OCI-LY7 (cell line): ENCODE results near the gene DNAJB7. TPM values are rescaled to one million over a fixed set of nuclear protein-coding genes. Genes with fewer than 3 reads are reported as not detected.

Experiments
- BruUV-seq: library from RNA; stranded (reverse); fragments of 400-500 nt; replicated peaks from 2 replicates; lab custom pipeline; 2021; lab: Mats Ljungman, UMichigan
- CTCF ChIA-PET: fragments of 300-600 bp; sonication (Branson Sonifier 250); formaldehyde crosslinking; loops from one replicate; lab custom pipeline; 2022; ENCODE audit warnings: antibody characterized with exemption; ENCODE audit not compliant: unreplicated experiment; lab: Charles Lee
- POLR2A ChIA-PET: fragments of 300-600 bp; sonication (Branson Sonifier 250); formaldehyde crosslinking; loops from one replicate; lab custom pipeline; 2022; ENCODE audit warnings: antibody characterized with exemption; lab: Charles Lee
- DNase-seq: peaks from one replicate; pipeline ENCODE4 v3.0.0-alpha.2; 2015; ENCODE audit warnings: low spot score
- H2AFZ ChIP-seq: fragments of 200-600 bp; sonication (generic), shearing (Covaris generic); 2 replicates; pipeline ENCODE4 v1.6.1; 2014; ENCODE audit warnings: mild to moderate bottlenecking, antibody characterized with exemption, low read length, moderate library complexity
- H3K27ac ChIP-seq: fragments of 200-600 bp; sonication (generic); 2 replicates; pipeline ENCODE4 v1.5.1; 2014; ENCODE audit warnings: mixed run types, low read depth, mild to moderate bottlenecking, moderate library complexity, low read length, inconsistent platforms; ENCODE audit not compliant: poor library complexity, severe bottlenecking
- H3K36me3 ChIP-seq: fragments of 200-600 bp; sonication (generic); 2 replicates; pipeline ENCODE4 v1.6.1; 2014; ENCODE audit warnings: mild to moderate bottlenecking, antibody characterized with exemption, low read length, moderate library complexity, mixed read lengths; ENCODE audit not compliant: insufficient read depth
- H3K4me1 ChIP-seq: fragments of 200-600 bp; sonication (generic); 2 replicates; pipeline ENCODE4 v1.5.1; 2014; ENCODE audit warnings: mild to moderate bottlenecking, low read length; ENCODE audit not compliant: insufficient read depth, poor library complexity, severe bottlenecking
- H3K4me2 ChIP-seq: fragments of 200-600 bp; sonication (generic); 2 replicates; pipeline ENCODE4 v1.6.1; 2014; ENCODE audit warnings: mild to moderate bottlenecking, low read length
- H3K4me3 ChIP-seq: fragments of 200-600 bp; sonication (generic); 2 replicates; pipeline ENCODE4 v1.5.1; 2014; ENCODE audit warnings: mild to moderate bottlenecking, low read depth, low read length; ENCODE audit not compliant: poor library complexity, severe bottlenecking
- H3K79me2 ChIP-seq: fragments of 200-600 bp; sonication (generic); 2 replicates; pipeline ENCODE4 v1.6.1; 2016; ENCODE audit warnings: low read depth, mild to moderate bottlenecking, low read length, moderate library complexity, mixed read lengths; ENCODE audit not compliant: insufficient read depth
- H3K9me2 ChIP-seq: fragments of 200-600 bp; sonication (generic); 2 replicates; pipeline ENCODE4 v1.6.1; 2016; ENCODE audit warnings: mild to moderate bottlenecking, low read length, mixed read lengths; ENCODE audit not compliant: insufficient read depth
- H3K9me3 ChIP-seq: fragments of 200-600 bp; sonication (generic); 2 replicates; pipeline ENCODE4 v1.6.1; 2014; ENCODE audit warnings: mild to moderate bottlenecking, mixed run types, low read length, mixed read lengths
- H4K20me1 ChIP-seq: fragments of 200-600 bp; sonication (generic); 2 replicates; pipeline ENCODE4 v1.6.1; 2014; ENCODE audit warnings: mild to moderate bottlenecking, antibody characterized with exemption, low read length, moderate library complexity, mixed read lengths; ENCODE audit not compliant: insufficient read depth
- EZH2phosphoT487 ChIP-seq: fragments of 200-600 bp; sonication (generic); IDR thresholded peaks from 2 replicates; pipeline ENCODE4 v1.6.1; 2018; ENCODE audit warnings: low read depth, borderline replicate concordance, mild to moderate bottlenecking, mixed run types, antibody characterized with exemption, low read length, moderate library complexity, mixed read lengths
- intact Hi-C: fragments of 100-400 bp; cut with micrococcal nuclease; formaldehyde crosslinking; loops from one replicate; pipeline ENCODE4 v1.10.0; 2022; ENCODE audit not compliant: unreplicated experiment
- total RNA-seq, 2 experiments: library from RNA; depleted of rRNA in 1 of 2; stranded (reverse); fragments of >200 nt in 1 of 2; shearing (Covaris generic) in 1 of 2; gene quantifications; 2 replicates each; pipeline ENCODE4 v1.2.3, GENCODE V29; 2014 to 2022
- TF ChIP-seq, protein P1 (sequence below): fragments of 200-600 bp; sonication (generic); conservative IDR thresholded peaks from 2 replicates; pipeline ENCODE4 v1.5.1; 2014; ENCODE audit warnings: mild to moderate bottlenecking, antibody characterized with exemption, low read length, moderate library complexity, mixed read lengths

The DNAJB7 gene
- total RNA-seq, 2 experiments from 2014 or later, result not detected

DNA sequence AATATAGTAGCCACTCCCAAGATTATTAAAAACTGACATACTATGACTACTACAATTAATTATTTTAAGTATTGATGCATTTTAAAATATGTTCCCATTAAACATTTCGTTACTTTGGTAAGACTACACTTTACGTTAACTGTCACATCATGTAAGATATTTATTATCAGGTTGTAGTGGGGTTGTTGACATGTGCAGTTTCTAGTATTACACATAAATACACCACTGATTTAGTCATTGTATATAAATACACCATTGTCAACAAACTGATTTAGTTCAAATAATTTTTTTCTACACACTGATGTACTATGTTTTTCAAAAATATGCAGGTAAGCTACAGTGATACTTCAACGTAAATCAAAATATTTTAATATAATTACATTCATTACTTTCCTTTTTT is 17.0 kb downstream of the DNAJB7 start:
- TF ChIP-seq EZH2phosphoT487, result no peak
- TF ChIP-seq, protein P1, sequence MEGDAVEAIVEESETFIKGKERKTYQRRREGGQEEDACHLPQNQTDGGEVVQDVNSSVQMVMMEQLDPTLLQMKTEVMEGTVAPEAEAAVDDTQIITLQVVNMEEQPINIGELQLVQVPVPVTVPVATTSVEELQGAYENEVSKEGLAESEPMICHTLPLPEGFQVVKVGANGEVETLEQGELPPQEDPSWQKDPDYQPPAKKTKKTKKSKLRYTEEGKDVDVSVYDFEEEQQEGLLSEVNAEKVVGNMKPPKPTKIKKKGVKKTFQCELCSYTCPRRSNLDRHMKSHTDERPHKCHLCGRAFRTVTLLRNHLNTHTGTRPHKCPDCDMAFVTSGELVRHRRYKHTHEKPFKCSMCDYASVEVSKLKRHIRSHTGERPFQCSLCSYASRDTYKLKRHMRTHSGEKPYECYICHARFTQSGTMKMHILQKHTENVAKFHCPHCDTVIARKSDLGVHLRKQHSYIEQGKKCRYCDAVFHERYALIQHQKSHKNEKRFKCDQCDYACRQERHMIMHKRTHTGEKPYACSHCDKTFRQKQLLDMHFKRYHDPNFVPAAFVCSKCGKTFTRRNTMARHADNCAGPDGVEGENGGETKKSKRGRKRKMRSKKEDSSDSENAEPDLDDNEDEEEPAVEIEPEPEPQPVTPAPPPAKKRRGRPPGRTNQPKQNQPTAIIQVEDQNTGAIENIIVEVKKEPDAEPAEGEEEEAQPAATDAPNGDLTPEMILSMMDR, result no peak
- Histone ChIP-seq H3K36me3 (peaks cover 99% of the 10 kb centered on the region), H3K9me3 (no peaks in the 10 kb centered on the region), H4K20me1 (no peaks in the 10 kb centered on the region), H3K4me3 (no peak overlapping the region), H3K9me2 (no peaks in the 10 kb centered on the region), H3K4me2 (no peak overlapping the region), H3K79me2 (peaks cover 41% of the 10 kb centered on the region), H3K4me1 (no peaks in the 10 kb centered on the region), H3K27ac (no peak overlapping the region), H2AFZ (no peak overlapping the region)
- no peak for DNase-seq
- intact Hi-C loops, result no loop called here
- POLR2A ChIA-PET, result no interaction called here
- CTCF ChIA-PET, result no interaction called here
- BruUV-seq, result no TSS peak

DNA sequence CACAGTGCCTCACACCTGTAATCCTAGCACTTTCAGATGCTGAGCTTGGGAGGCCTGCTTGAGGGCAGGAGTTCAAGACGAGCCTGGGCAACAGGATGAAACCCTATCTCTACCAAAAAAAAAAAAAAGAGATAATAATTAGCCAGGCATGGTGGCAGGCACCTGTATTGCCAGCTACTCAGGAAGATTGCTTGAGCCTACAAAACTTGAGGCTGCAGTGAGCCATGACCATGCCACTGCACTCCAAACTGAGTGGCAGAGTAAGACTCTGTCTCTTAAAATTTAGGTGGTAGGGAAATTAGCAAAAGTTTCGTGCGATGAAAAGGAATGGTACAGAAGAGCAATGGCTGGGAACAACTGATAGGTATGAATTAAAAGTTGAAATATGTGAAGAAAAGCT is 23.4 kb downstream of the DNAJB7 start:
- peaks cover 96% of the 10 kb centered on the region for H3K36me3 ChIP-seq
- intact Hi-C loops, result no loop called here
- no peak overlapping the region for H2AFZ ChIP-seq
- H3K79me2 ChIP-seq, result peaks cover 15% of the 10 kb centered on the region
- no peak for DNase-seq
- ChIA-PET CTCF (no interaction called here), POLR2A (interaction anchor here (0.7 kb wide), 1 partner anchor 29 kb away, joined by 4 read pairs; no protein-coding TSS in a partner anchor)
- no peak overlapping the region for H3K4me2 ChIP-seq
- no peak overlapping the region for H3K27ac ChIP-seq
- TF ChIP-seq, protein P1, result no peak
- TF ChIP-seq EZH2phosphoT487, result no peak
- H3K4me3 ChIP-seq, result no peak overlapping the region
- H4K20me1 ChIP-seq, result no peaks in the 10 kb centered on the region
- BruUV-seq, result no TSS peak
- H3K9me3 ChIP-seq, result no peaks in the 10 kb centered on the region
- H3K4me1 ChIP-seq, result no peaks in the 10 kb centered on the region
- H3K9me2 ChIP-seq, result no peaks in the 10 kb centered on the region

DNA sequence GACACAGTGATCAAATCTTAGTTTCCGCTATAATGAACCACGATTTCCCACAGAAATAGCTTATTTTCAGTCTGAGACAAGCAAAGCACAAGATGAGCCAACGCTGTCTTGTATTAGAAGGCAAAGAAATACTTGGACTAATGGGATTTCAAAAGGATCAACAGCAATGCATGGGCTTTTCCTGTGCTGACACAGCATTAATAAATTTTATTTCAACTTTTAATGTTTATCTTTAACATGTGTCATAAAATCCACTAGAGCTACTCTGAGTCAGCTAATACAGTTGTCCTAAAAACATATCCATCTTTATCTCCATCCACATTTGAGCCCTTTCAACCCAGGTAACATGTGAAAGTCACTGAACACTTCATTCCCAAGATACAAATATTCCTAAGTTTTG is 27.3 kb downstream of the DNAJB7 start:
- ChIA-PET CTCF (no interaction called here), POLR2A (interaction anchor here (0.6 to 1.1 kb wide), 3 partner anchors 18 to 388 kb away, joined by 3 read pairs; no protein-coding TSS in a partner anchor)
- Histone ChIP-seq H3K9me2 (no peaks in the 10 kb centered on the region), H2AFZ (no peak overlapping the region), H3K27ac (no peak overlapping the region), H3K9me3 (no peaks in the 10 kb centered on the region), H4K20me1 (no peaks in the 10 kb centered on the region), H3K36me3 (peaks cover 97% of the 10 kb centered on the region), H3K4me2 (no peak overlapping the region), H3K79me2 (no peaks in the 10 kb centered on the region; the same call in 1 of the 2 replicates), H3K4me1 (no peaks in the 10 kb centered on the region), H3K4me3 (no peak overlapping the region)
- no peak for DNase-seq
- BruUV-seq, result no TSS peak
- intact Hi-C loops, result no loop called here
- TF ChIP-seq, protein P1, result no peak
- no peak for TF ChIP-seq EZH2phosphoT487
